ENCODE results near the gene AP2M1. TPM values are rescaled to one million over a fixed set of nuclear protein-coding genes. Genes with fewer than 3 reads are reported as not detected.

The AP2M1 gene
- polyA plus RNA-seq, 2 of the 4 experiments (the other 2 are of a cell fraction): 274 to 298 TPM

DNA sequence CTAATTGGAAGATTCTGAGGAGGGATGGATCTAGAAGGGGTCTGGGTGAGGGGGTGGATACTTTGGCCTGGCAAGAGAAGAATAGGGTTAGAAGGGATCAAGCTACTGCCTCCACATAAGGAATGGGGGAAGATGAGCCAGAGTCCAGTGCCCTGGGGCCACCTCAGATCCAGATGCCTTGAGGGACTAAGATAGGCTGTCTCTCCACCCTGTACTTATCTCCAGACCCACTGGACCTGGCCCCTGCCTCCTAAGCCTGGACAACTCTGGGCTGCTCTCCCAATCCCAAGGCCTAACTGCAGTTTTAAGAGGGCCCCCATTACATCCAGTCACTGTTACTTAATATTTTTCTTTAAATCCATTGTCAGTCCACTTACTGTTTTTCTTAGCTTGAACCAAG, 17.4 kb upstream of the AP2M1 start:
- Histone ChIP-seq H3K4me3 (peak overlapping the region; percentile 86), H3K4me1 (peaks cover 8% of the 10 kb centered on the region; the same call in 2 of the 3 replicates), H3K4me2 (peak overlapping the region; percentile 97), H3K27ac (peak overlapping the region; percentile 93 to 99; a peak in 5 of 6 replicates), H3K9me3 (no peaks in the 10 kb centered on the region)
- FAIRE-seq: no peak
- ChIA-PET POLR2A (no interaction called here), CTCF (interaction anchor here (1.2 kb wide), 1 partner anchor 14 kb away, joined by 3 read pairs; no protein-coding TSS in a partner anchor)
- TF ChIP-seq, protein P1, sequence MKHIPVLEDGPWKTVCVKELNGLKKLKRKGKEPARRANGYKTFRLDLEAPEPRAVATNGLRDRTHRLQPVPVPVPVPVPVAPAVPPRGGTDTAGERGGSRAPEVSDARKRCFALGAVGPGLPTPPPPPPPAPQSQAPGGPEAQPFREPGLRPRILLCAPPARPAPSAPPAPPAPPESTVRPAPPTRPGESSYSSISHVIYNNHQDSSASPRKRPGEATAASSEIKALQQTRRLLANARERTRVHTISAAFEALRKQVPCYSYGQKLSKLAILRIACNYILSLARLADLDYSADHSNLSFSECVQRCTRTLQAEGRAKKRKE (CRISPR knock-in tag; IDR thresholded peaks at IDR 0.05; ENCODE audit: low read depth): no peak
- TF ChIP-seq JUNB (IDR thresholded peaks at IDR 0.05): no peak
- no peak for TF ChIP-seq RCOR1 (IDR thresholded peaks at IDR 0.05; ENCODE audit: low read depth, low read length)
- TF ChIP-seq FOSL2 (IDR thresholded peaks at IDR 0.05): no peak
- TF ChIP-seq FOSL2 (CRISPR knock-in tag; IDR thresholded peaks at IDR 0.05): no peak
- TF ChIP-seq, protein P2, sequence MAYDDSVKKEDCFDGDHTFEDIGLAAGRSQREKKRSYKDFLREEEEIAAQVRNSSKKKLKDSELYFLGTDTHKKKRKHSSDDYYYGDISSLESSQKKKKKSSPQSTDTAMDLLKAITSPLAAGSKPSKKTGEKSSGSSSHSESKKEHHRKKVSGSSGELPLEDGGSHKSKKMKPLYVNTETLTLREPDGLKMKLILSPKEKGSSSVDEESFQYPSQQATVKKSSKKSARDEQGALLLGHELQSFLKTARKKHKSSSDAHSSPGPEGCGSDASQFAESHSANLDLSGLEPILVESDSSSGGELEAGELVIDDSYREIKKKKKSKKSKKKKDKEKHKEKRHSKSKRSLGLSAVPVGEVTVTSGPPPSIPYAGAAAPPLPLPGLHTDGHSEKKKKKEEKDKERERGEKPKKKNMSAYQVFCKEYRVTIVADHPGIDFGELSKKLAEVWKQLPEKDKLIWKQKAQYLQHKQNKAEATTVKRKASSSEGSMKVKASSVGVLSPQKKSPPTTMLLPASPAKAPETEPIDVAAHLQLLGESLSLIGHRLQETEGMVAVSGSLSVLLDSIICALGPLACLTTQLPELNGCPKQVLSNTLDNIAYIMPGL (CRISPR knock-in tag; IDR thresholded peaks at IDR 0.05; ENCODE audit: borderline replicate concordance): no peak
- TF ChIP-seq ZNF302 (CRISPR knock-in tag; IDR thresholded peaks at IDR 0.05): no peak
- TF ChIP-seq EP300 (IDR thresholded peaks at IDR 0.05): no peak
- no peak for TF ChIP-seq POLR2A (IDR thresholded peaks at IDR 0.05; ENCODE audit: low read length)
- TF ChIP-seq GATA3 (IDR thresholded peaks at IDR 0.05; ENCODE audit: borderline replicate concordance): no peak
- no peak for TF ChIP-seq SMC3 (IDR thresholded peaks at IDR 0.05)
- TF ChIP-seq RARB (CRISPR knock-in tag; IDR thresholded peaks at IDR 0.05): no peak
- no peak for ATAC-seq
- no peak for DNase-seq (ENCODE audit: low read depth in 1 of 2, low spot score in 1 of 2)

DNA sequence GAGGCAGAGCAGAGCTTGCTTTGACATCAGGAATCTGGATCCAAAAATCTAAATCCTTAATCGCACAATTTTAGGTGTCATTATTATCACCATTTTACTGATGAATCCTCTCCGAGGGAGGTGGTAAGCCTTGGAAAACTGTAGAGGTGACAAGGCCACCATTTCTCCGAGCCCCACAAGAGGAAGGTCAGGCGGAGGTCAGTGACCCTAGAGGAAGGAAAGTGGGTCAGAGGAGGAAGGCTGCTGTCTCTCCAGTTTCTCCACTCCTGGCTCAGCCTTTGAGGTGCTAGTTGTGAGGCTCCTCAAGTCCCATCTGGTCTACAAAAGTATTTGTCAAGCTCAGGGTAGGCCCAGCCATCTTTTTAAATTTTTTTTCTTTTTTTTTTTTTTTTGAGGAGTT, 16.3 kb upstream of the AP2M1 start:
- Histone ChIP-seq H3K4me2 (no peak overlapping the region), H3K9me3 (no peaks in the 10 kb centered on the region), H3K4me1 (peaks cover 8% of the 10 kb centered on the region; the same call in 2 of the 3 replicates), H3K27ac (no peak overlapping the region), H3K4me3 (no peak overlapping the region)
- ATAC-seq (no peak), DNase-seq (ENCODE audit: low read depth in 1 of 2, low spot score in 1 of 2) (no peak), FAIRE-seq (no peak)
- TF ChIP-seq HDAC2 (IDR thresholded peaks at IDR 0.05) (no peak), HEYL (CRISPR knock-in tag; IDR thresholded peaks at IDR 0.05) (no peak), BHLHE40 (IDR thresholded peaks at IDR 0.05; ENCODE audit: low read depth, low read length) (no peak), SREBF2 (IDR thresholded peaks at IDR 0.05) (no peak), POLR2A (IDR thresholded peaks at IDR 0.05; ENCODE audit: low read length) (no peak), MAZ (IDR thresholded peaks at IDR 0.05; ENCODE audit: borderline replicate concordance, low read depth, low read length) (no peak), MAFK (IDR thresholded peaks at IDR 0.05; ENCODE audit: partially characterized antibody) (no peak), ZNF302 (CRISPR knock-in tag; IDR thresholded peaks at IDR 0.05) (no peak), POLR2AphosphoS2 (conservative IDR thresholded peaks at IDR 0.05; ENCODE audit: low read length) (no peak), RCOR1 (IDR thresholded peaks at IDR 0.05; ENCODE audit: low read depth, low read length) (no peak), HOXA7 (CRISPR knock-in tag; IDR thresholded peaks at IDR 0.05) (no peak)
- TF ChIP-seq, protein P3, sequence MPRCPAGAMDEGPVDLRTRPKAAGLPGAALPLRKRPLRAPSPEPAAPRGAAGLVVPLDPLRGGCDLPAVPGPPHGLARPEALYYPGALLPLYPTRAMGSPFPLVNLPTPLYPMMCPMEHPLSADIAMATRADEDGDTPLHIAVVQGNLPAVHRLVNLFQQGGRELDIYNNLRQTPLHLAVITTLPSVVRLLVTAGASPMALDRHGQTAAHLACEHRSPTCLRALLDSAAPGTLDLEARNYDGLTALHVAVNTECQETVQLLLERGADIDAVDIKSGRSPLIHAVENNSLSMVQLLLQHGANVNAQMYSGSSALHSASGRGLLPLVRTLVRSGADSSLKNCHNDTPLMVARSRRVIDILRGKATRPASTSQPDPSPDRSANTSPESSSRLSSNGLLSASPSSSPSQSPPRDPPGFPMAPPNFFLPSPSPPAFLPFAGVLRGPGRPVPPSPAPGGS (IDR thresholded peaks at IDR 0.05): no peak
- TF ChIP-seq, protein P4, sequence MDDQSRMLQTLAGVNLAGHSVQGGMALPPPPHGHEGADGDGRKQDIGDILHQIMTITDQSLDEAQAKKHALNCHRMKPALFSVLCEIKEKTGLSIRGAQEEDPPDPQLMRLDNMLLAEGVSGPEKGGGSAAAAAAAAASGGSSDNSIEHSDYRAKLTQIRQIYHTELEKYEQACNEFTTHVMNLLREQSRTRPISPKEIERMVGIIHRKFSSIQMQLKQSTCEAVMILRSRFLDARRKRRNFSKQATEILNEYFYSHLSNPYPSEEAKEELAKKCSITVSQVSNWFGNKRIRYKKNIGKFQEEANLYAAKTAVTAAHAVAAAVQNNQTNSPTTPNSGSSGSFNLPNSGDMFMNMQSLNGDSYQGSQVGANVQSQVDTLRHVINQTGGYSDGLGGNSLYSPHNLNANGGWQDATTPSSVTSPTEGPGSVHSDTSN (IDR thresholded peaks at IDR 0.05): no peak
- ChIA-PET POLR2A (no interaction called here), CTCF (interaction anchor here (0.8 to 1.2 kb wide), 2 partner anchors 15 to 132 kb away, joined by 3 to 4 read pairs; no protein-coding TSS in a partner anchor)
- 98% methylated on average over 4 of the region's 4 CpGs for WGBS (ENCODE audit: missing lambda C conversion rate)
